Astrocyte (in vitro differentiated cells and primary cell): ENCODE results near the gene COG1. TPM values are rescaled to one million over a fixed set of nuclear protein-coding genes. Genes with fewer than 3 reads are reported as not detected.

Source experiments
- DNase-seq: peaks from one replicate; pipeline ENCODE4 v3.0.0-alpha.2; 2010; ENCODE audit warnings: low read depth
- FAIRE-seq: peaks from 2 replicates; lab custom pipeline; 2011; peaks lifted over from hg19 to GRCh38; lab: Jason Lieb, UNC
- H2AFZ ChIP-seq: 2 replicates; pipeline ENCODE4 v1.6.0; 2012; ENCODE audit warnings: low read depth, low read length, inconsistent platforms
- H3K27ac ChIP-seq: 2 replicates; pipeline ENCODE4 v1.5.1; 2011; ENCODE audit warnings: low read depth, low read length, inconsistent platforms
- H3K27me3 ChIP-seq: 2 replicates; pipeline ENCODE4 v1.6.0; 2011; ENCODE audit warnings: low read length, inconsistent platforms; ENCODE audit not compliant: insufficient read depth
- H3K36me3 ChIP-seq: 2 replicates; pipeline ENCODE4 v1.5.1; 2011; ENCODE audit warnings: low read length, inconsistent platforms; ENCODE audit not compliant: insufficient read depth
- H3K4me1 ChIP-seq: 2 replicates; pipeline ENCODE4 v1.5.1; 2011; ENCODE audit warnings: low read length, inconsistent platforms; ENCODE audit not compliant: insufficient read depth
- H3K4me2 ChIP-seq: 2 replicates; pipeline ENCODE4 v1.6.0; 2012; ENCODE audit warnings: low read length, inconsistent platforms
- H3K4me3 ChIP-seq: 2 replicates; pipeline ENCODE4 v1.5.1; 2011; ENCODE audit warnings: low read depth, mild to moderate bottlenecking, low read length, inconsistent platforms; ENCODE audit not compliant: insufficient read depth
- H3K79me2 ChIP-seq: 2 replicates; pipeline ENCODE4 v1.6.0; 2012; ENCODE audit warnings: mild to moderate bottlenecking, low read length, inconsistent platforms; ENCODE audit not compliant: insufficient read depth
- H3K9ac ChIP-seq: 2 replicates; pipeline ENCODE4 v1.6.0; 2012; ENCODE audit warnings: mild to moderate bottlenecking, low read length, inconsistent platforms
- H3K9me3 ChIP-seq: 2 replicates; pipeline ENCODE4 v1.5.1; 2012; ENCODE audit warnings: low read depth, mild to moderate bottlenecking, low read length, inconsistent platforms; ENCODE audit not compliant: insufficient read depth
- H4K20me1 ChIP-seq: 2 replicates; pipeline ENCODE4 v1.6.0; 2012; ENCODE audit warnings: low read length, inconsistent platforms; ENCODE audit not compliant: insufficient read depth
- H3K27ac Mint-ChIP-seq: one replicate; pipeline ENCODE4 v1.8.0; 2021; ENCODE audit warnings: mild to moderate bottlenecking, mixed read lengths; ENCODE audit not compliant: unreplicated experiment
- H3K27me3 Mint-ChIP-seq: one replicate; pipeline ENCODE4 v1.8.0; 2021; ENCODE audit warnings: low read depth, mixed read lengths; ENCODE audit not compliant: unreplicated experiment
- H3K36me3 Mint-ChIP-seq: one replicate; pipeline ENCODE4 v1.8.0; 2021; ENCODE audit warnings: low read depth, mixed read lengths; ENCODE audit not compliant: unreplicated experiment
- H3K4me1 Mint-ChIP-seq: one replicate; pipeline ENCODE4 v1.8.0; 2021; ENCODE audit warnings: low read depth, mixed read lengths; ENCODE audit not compliant: unreplicated experiment
- H3K4me3 Mint-ChIP-seq: one replicate; pipeline ENCODE4 v1.8.0; 2021; ENCODE audit warnings: mild to moderate bottlenecking, moderate library complexity, mixed read lengths; ENCODE audit not compliant: unreplicated experiment
- H3K9me3 Mint-ChIP-seq: one replicate; pipeline ENCODE4 v1.8.0; 2021; ENCODE audit warnings: mild to moderate bottlenecking, mixed read lengths; ENCODE audit not compliant: unreplicated experiment
- EZH2 ChIP-seq: IDR thresholded peaks from 2 replicates; pipeline ENCODE4 v1.6.1; 2012; ENCODE audit warnings: mild to moderate bottlenecking, low read length, inconsistent platforms; ENCODE audit not compliant: insufficient read depth
- total RNA-seq: library from RNA; stranded (reverse); gene quantifications from 2 replicates; pipeline ENCODE4 v1.2.1, GENCODE V29; 2021
- TF ChIP-seq, protein P1 (sequence below): IDR thresholded peaks from 2 replicates; pipeline ENCODE4 v1.5.1; 2011; ENCODE audit warnings: low read depth, mild to moderate bottlenecking, inconsistent platforms, low read length, moderate library complexity; ENCODE audit not compliant: insufficient read depth

The COG1 gene
- total RNA-seq, 1 donor from 2014 or later: 34.4 TPM

DNA sequence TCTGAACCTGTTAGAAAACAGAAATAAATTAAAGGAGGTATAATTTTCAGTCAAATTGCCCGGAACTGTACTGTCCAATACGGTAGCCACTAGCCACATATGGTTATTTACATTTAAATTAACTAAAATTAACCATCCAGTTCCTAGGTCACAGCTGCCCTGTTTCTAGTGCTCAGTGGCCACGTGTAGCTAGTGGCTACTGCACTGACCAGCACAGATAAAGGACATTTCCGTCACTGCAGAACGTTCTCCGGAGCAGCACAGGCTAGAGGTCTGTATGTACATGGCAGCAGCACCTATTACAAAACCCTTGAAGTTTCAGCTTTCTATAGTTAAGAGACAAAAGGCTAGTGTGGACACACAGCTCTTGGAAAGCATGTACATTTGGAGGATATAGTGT, 35.1 kb downstream of the COG1 start:
- H3K27ac ChIP-seq: no peak overlapping the region
- H3K9me3 ChIP-seq: no peaks in the 10 kb centered on the region
- TF ChIP-seq, protein P1, sequence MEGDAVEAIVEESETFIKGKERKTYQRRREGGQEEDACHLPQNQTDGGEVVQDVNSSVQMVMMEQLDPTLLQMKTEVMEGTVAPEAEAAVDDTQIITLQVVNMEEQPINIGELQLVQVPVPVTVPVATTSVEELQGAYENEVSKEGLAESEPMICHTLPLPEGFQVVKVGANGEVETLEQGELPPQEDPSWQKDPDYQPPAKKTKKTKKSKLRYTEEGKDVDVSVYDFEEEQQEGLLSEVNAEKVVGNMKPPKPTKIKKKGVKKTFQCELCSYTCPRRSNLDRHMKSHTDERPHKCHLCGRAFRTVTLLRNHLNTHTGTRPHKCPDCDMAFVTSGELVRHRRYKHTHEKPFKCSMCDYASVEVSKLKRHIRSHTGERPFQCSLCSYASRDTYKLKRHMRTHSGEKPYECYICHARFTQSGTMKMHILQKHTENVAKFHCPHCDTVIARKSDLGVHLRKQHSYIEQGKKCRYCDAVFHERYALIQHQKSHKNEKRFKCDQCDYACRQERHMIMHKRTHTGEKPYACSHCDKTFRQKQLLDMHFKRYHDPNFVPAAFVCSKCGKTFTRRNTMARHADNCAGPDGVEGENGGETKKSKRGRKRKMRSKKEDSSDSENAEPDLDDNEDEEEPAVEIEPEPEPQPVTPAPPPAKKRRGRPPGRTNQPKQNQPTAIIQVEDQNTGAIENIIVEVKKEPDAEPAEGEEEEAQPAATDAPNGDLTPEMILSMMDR: no peak
- TF ChIP-seq EZH2: no peak
- H3K79me2 ChIP-seq: peaks cover 87% of the 10 kb centered on the region
- H4K20me1 ChIP-seq: peaks cover 46% of the 10 kb centered on the region
- DNase-seq: no peak
- no peak for FAIRE-seq
- Mint-ChIP-seq H3K27ac (peak overlapping the region; percentile 28), H3K9me3 (no peaks in the 10 kb centered on the region), H3K4me3 (no peak overlapping the region), H3K27me3 (no peaks in the 10 kb centered on the region), H3K4me1 (peaks cover 38% of the 10 kb centered on the region), H3K36me3 (peaks cover 3% of the 10 kb centered on the region)
- peaks cover 36% of the 10 kb centered on the region for H3K4me1 ChIP-seq
- no peak overlapping the region for H2AFZ ChIP-seq
- H3K27me3 ChIP-seq: no peaks in the 10 kb centered on the region
- no peak overlapping the region for H3K9ac ChIP-seq
- peak overlapping the region; percentile 53 for H3K4me2 ChIP-seq
- H3K4me3 ChIP-seq: no peak overlapping the region
- peaks cover 3% of the 10 kb centered on the region for H3K36me3 ChIP-seq

DNA sequence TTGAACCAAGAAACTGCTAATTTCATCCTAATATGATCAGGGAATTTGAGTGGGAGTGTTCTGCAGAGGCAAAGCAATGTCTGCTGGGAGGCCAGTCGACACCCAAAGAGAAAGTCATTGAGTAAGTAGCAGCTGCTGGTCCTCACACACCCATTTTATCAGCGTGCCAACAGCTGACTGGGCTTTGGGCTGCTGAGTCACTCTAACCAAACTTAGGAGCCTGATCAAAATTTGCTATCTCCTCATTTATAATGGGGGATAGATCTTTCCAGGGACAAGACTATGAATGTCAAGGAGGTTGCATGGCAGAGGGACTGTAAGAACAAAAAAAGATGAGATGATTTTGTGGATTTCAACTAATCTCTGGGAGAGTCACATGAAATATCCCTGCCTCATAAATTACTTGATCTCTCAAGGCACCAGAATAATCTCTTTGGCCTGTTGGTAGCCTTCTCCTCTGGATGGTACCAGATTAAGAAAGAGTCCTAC, 35.9 kb downstream of the COG1 start:
- FAIRE-seq: no peak
- TF ChIP-seq, protein P1: no peak
- no peak for TF ChIP-seq EZH2
- Mint-ChIP-seq H3K4me1 (peaks cover 39% of the 10 kb centered on the region), H3K4me3 (peak overlapping the region; percentile 47), H3K36me3 (peaks cover 3% of the 10 kb centered on the region), H3K27ac (peak overlapping the region; percentile 1), H3K9me3 (no peaks in the 10 kb centered on the region), H3K27me3 (no peaks in the 10 kb centered on the region)
- Histone ChIP-seq H4K20me1 (peaks cover 44% of the 10 kb centered on the region), H3K9ac (no peak overlapping the region), H3K4me3 (no peak overlapping the region), H3K9me3 (no peaks in the 10 kb centered on the region), H3K4me2 (peak overlapping the region; percentile 53), H3K79me2 (peaks cover 92% of the 10 kb centered on the region), H3K4me1 (peaks cover 36% of the 10 kb centered on the region), H2AFZ (no peak overlapping the region), H3K27me3 (no peaks in the 10 kb centered on the region), H3K27ac (peak overlapping the region; percentile 58), H3K36me3 (peaks cover 3% of the 10 kb centered on the region)
- peak; percentile 82 for DNase-seq

DNA sequence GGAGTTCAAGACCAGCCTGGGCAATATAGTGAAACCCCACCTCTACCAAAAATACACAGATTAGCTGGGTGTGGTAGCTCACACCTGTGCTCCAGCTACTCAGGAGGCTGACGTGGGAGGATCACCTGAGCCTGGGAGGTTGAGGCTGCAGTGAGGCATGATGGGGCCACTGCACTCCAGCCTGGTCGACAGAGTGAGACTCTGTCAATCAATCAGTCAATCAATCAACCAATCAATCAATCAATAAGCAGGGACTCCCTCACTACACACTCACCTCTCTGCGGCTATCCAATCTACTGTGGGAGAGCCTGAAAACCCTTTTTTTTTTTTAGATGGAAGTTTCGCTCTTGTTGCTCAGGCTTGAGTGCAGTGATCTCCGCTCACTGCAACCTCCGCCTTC, 37.2 kb downstream of the COG1 start:
- Mint-ChIP-seq H3K9me3 (no peaks in the 10 kb centered on the region), H3K27me3 (no peaks in the 10 kb centered on the region), H3K27ac (no peak overlapping the region), H3K4me1 (peaks cover 36% of the 10 kb centered on the region), H3K36me3 (peaks cover 3% of the 10 kb centered on the region), H3K4me3 (peak overlapping the region; percentile 99)
- Histone ChIP-seq H3K36me3 (peaks cover under 1% of the 10 kb centered on the region), H3K4me3 (no peak overlapping the region), H3K79me2 (peaks cover 83% of the 10 kb centered on the region), H3K4me2 (no peak overlapping the region), H4K20me1 (peaks cover 35% of the 10 kb centered on the region), H3K27me3 (no peaks in the 10 kb centered on the region), H2AFZ (no peak overlapping the region), H3K4me1 (peaks cover 36% of the 10 kb centered on the region), H3K9ac (no peak overlapping the region), H3K27ac (no peak overlapping the region), H3K9me3 (no peaks in the 10 kb centered on the region)
- DNase-seq: no peak
- TF ChIP-seq, protein P1: no peak
- TF ChIP-seq EZH2: no peak
- no peak for FAIRE-seq
